ENCODE data around the gene TMEM138. TPM values are rescaled to one million over a fixed set of nuclear protein-coding genes. Genes with fewer than 3 reads are reported as not detected.

TMEM138 gene
- total and polyA plus RNA-seq, 2 of the 4 experiments (the other 2 are of a cell fraction) = 16.8 to 53.2 TPM

DNA sequence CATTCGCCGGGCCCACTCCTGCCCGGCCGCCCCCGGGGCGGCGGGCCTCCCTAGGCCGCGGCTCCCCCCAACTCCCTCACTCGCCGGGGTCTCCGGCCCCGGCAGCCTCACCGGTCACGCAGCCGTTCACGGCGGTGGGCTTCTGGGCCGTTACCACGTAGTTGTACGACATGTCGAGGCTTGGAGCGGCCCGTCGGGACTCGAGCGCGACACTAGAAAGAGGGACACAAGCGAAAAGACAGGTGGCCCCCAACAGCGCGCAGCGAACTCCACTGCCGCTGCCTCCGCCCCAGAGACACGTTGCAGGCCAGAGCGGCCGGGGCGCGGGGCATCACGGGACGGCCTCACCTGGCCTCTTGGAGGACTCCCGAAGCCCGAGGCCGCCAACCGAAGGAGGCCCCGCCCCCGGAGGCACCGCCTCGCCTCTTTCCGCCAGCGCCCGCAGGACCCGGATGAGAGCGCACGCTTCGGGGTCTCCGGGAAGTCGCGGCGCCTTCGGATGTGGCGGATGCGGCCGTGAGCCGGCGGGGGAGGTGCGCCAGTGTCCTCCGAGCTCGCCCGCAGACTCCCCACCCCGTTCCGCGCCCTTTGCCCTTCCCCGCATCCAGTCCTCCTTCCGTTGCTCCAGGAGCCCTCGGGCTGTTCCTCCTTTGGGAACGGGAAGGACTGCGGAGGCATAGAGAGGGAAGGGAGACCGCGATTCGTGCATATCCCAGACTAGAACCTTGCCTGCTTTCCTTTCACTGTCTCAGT lies 29.2 kb upstream of the TMEM138 start, which contains the start of the genes DDB1 and TKFC:
TSS of gene DDB1 (minus strand) at position 309 of the 753 bp plus-strand sequence. CDS start at position 172, 137 bp downstream.
TSS of gene TKFC (plus strand) at position 432 of the 753 bp plus-strand sequence. CDS start 1,501 bp downstream, outside the sequence.
- TF ChIP-seq CEBPB (IDR thresholded peaks at IDR 0.05; ENCODE audit: low read depth, low read length) (no peak), MXI1 (IDR thresholded peaks at IDR 0.05; ENCODE audit: borderline replicate concordance, low read depth, low read length) (peak; percentile 91; the same call in 1 of the 2 replicates), RAD21 (IDR thresholded peaks at IDR 0.05; ENCODE audit: low read length) (no peak), RCOR1 (IDR thresholded peaks at IDR 0.05; ENCODE audit: insufficient replicate concordance, low read length) (no peak), USF2 (IDR thresholded peaks at IDR 0.05; ENCODE audit: low read depth, low read length) (peak; percentile 54; the same call in 1 of the 2 replicates), CTCF (conservative IDR thresholded peaks at IDR 0.05; ENCODE audit: low read depth, low read length) (no peak), FOS (IDR thresholded peaks at IDR 0.05; ENCODE audit: low read depth, low read length) (no peak), NFE2L2 (IDR thresholded peaks at IDR 0.05; ENCODE audit: low read depth, low read length) (no peak), MAZ (IDR thresholded peaks at IDR 0.05; ENCODE audit: borderline replicate concordance, low read depth, low read length) (peak; percentile 46; the same call in 1 of the 2 replicates), CHD1 (IDR thresholded peaks at IDR 0.05; ENCODE audit: low read depth, low read length) (no peak; the same call in 1 of the 2 replicates), SMC3 (IDR thresholded peaks at IDR 0.05; ENCODE audit: low read depth, low read length) (no peak), POLR2A (IDR thresholded peaks at IDR 0.05; ENCODE audit: low read depth, low read length) (peak; percentile 94), BHLHE40 (IDR thresholded peaks at IDR 0.05; ENCODE audit: low read depth, low read length) (peak; percentile 87)
- TF ChIP-seq, protein P1, sequence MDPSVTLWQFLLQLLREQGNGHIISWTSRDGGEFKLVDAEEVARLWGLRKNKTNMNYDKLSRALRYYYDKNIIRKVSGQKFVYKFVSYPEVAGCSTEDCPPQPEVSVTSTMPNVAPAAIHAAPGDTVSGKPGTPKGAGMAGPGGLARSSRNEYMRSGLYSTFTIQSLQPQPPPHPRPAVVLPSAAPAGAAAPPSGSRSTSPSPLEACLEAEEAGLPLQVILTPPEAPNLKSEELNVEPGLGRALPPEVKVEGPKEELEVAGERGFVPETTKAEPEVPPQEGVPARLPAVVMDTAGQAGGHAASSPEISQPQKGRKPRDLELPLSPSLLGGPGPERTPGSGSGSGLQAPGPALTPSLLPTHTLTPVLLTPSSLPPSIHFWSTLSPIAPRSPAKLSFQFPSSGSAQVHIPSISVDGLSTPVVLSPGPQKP (IDR thresholded peaks at IDR 0.05; ENCODE audit: borderline replicate concordance, low read depth, low read length) = no peak
- Histone ChIP-seq H4K8ac (ENCODE audit: low read depth in 2 of 2, low read length in 2 of 2) (peak within 1 kb of the TSS; percentile 98 to 99), H2AK5ac (ENCODE audit: low read depth, low read length) (peak within 1 kb of the TSS; percentile 98), H2BK120ac (ENCODE audit: low read depth, low read length) (peak within 1 kb of the TSS; percentile 43), H4K91ac (ENCODE audit: insufficient read depth, low read depth, low read length) (peak within 1 kb of the TSS; percentile 95), H4K20me1 (ENCODE audit: insufficient read depth, low read length) (peaks cover 33% of the 10 kb centered on the region), H2AK9ac (replicated peaks; ENCODE audit: low read depth, low read length, poor library complexity) (peak within 1 kb of the TSS; percentile 98), H2AFZ (replicated peaks; ENCODE audit: low read length, poor library complexity) (peak within 1 kb of the TSS; percentile 96), H3K4me1 (ENCODE audit: control insufficient read depth, insufficient read depth, low read length) (peaks cover 17% of the 10 kb centered on the region), H3K9me3 (ENCODE audit: control insufficient read depth, insufficient read depth, low read length) (no peaks in the 10 kb centered on the region), H3K23ac (ENCODE audit: low read depth, low read length) (peak within 1 kb of the TSS; percentile 99), H3K79me1 (ENCODE audit: low read depth in 1 of 2, low read length in 2 of 2) (peaks cover 11 to 41% of the 10 kb centered on the region in 2 experiments), H3K27me3 (ENCODE audit: control insufficient read depth, insufficient read depth, low read length) (no peaks in the 10 kb centered on the region), H2BK15ac (ENCODE audit: low read depth, low read length) (peak within 1 kb of the TSS; percentile 16; the same call in 1 of the 3 replicates), H3K18ac (ENCODE audit: low read depth, low read length) (peak within 1 kb of the TSS; percentile 67), H4K5ac (ENCODE audit: low read depth, low read length) (peak within 1 kb of the TSS; percentile 93), H3K27ac (ENCODE audit: insufficient read depth, low read length) (peak within 1 kb of the TSS; percentile 93), H3K4me3 (ENCODE audit: insufficient read depth, low read depth, low read length) (peak within 1 kb of the TSS; percentile 92), H2BK20ac (ENCODE audit: low read depth, low read length) (no peak within 1 kb of the TSS; the same call in 1 of the 2 replicates), H3K9me1 (ENCODE audit: insufficient read depth, low read length) (peaks cover 6% of the 10 kb centered on the region), H3K36me3 (ENCODE audit: control insufficient read depth, insufficient read depth, low read length) (peaks cover 12% of the 10 kb centered on the region), H3K4me2 (ENCODE audit: low read depth, low read length) (peak within 1 kb of the TSS; percentile 100), H3K9ac (ENCODE audit: low read depth, low read length) (peak within 1 kb of the TSS; percentile 96), H3K14ac (replicated peaks; ENCODE audit: low read depth, low read length) (peak within 1 kb of the TSS; percentile 98), H3K4ac (ENCODE audit: low read depth, low read length) (peak within 1 kb of the TSS; percentile 97), H2BK5ac (ENCODE audit: low read depth, low read length, poor library complexity, severe bottlenecking) (peak within 1 kb of the TSS; percentile 78), H3K56ac (ENCODE audit: extremely low read depth, insufficient read depth, low read length) (peak within 1 kb of the TSS; percentile 82)
- CTCF ChIA-PET = interaction anchor here (4.8 kb wide), 1 partner anchor 52 kb away, joined by 72 read pairs; no protein-coding TSS in a partner anchor
- POLR2A ChIA-PET (ENCODE audit: unreplicated experiment) = no interaction called here
- ATAC-seq (ENCODE audit: low read depth) (peak; percentile 91), DNase-seq (peak; percentile 87)
- WGBS, 2 experiments (ENCODE audit: extremely low coverage in 2 of 2, insufficient read length in 1 of 2) = 0% methylated on average over 9 of the region's 81 CpGs; no CpG with 5 or more reads in 1 of the 2 experiments
- dilution Hi-C loops (cut with HindIII; ENCODE audit: low sequenced_read_pairs, unreplicated experiment) (no loop called here), in situ Hi-C loops (cut with MboI; ENCODE audit: low sequenced_read_pairs) (no loop called here), intact Hi-C loops (cut with micrococcal nuclease) (loop anchor here (5.0 to 10.0 kb wide), 2 partner anchors 94 to 302 kb away; partner anchors contain the start of gene CPSF7)
- no TSS peak for BruUV-seq (replicated peaks)

Measured in IMR-90 (cell line).